Ovary (tissue), 3 donors: Measurements from ENCODE around the gene EXD3.

Experiments used
- CTCF ChIP-seq, 3 donors: fragments of 450-650 bp in 2 of 3; fragments of 200-600 bp in 1 of 3; IDR thresholded peaks; one replicate each; pipeline versions ENCODE4 v1.5.1 to v1.8.0; 2016 to 2022; ENCODE audit warnings: antibody characterized with exemption in 3 of 3, mild to moderate bottlenecking in 1 of 3
- EP300 ChIP-seq: sonication (generic); formaldehyde crosslinking; IDR thresholded peaks from one replicate; pipeline ENCODE4 v1.6.1; 2017; ENCODE audit warnings: antibody characterized with exemption
- POLR2A ChIP-seq: fragments of 450-650 bp; IDR thresholded peaks from one replicate; pipeline ENCODE4 v1.6.1; 2017; ENCODE audit warnings: antibody characterized with exemption, mild to moderate bottlenecking, moderate library complexity
- donor health status: DM: no; HTN: no; CAD: no.

- TF ChIP-seq POLR2A (no peak), EP300 (no peak), CTCF (IDR thresholded peaks at IDR 0.05) (no peak)
These were observed 97.8 kb downstream of the EXD3 start for GRCh38 chr9:137325124-137325523.
